Measurements from ENCODE around the gene VSIG10.

The VSIG10 gene

DNA sequence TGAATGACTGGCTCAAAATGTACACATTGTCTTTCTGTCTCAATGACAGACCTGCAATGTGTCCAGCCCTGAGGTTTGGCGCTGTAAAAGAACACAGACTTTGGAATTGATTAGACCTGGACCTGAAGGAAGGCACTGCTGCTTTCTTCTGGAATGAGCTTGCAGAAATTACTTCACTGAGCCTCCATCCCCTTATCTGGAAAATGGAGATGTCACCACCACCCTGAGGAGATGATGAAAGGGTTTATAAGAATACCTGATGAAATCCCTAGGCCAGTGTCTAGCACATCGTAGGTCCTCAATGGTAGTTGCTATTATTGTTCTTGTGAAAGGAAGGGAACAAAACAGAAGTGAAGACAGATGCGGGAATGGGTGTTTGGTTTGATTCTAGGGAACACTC, 33.2 kb downstream of the VSIG10 start:
- Histone ChIP-seq H3K4me3 (ENCODE audit: low read length) (no peak overlapping the region), H3K27me3 (ENCODE audit: insufficient read depth, low read length) (no peaks in the 10 kb centered on the region), H3K9ac (ENCODE audit: low read depth, low read length) (no peak overlapping the region), H3K4me1 (ENCODE audit: insufficient read depth, low read length) (no peaks in the 10 kb centered on the region), H3K9me3 (ENCODE audit: insufficient read depth, low read depth, low read length) (no peaks in the 10 kb centered on the region), H3K36me3 (ENCODE audit: insufficient read depth, low read depth, low read length) (peaks cover 74% of the 10 kb centered on the region), H3K27ac (ENCODE audit: low read length) (no peak overlapping the region)

DNA sequence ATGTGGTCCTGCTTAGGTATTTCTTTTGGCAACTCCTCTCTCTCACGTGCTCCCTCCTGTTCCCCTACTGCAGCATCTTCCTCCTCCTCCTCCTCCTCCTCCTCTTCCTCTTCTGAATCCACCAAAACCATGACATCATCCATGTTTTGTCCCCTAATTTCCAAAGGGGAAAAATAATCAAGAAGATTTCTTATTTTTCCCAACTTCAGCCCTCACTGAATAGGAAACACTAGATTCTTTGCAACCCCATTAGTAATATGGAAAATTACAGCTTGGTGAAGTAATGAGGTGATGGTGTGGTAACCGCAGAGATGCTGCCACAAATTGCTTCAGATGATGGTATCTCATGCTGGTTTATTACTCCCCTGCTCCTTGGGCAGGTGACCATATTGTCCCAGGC, 35.4 kb downstream of the VSIG10 start:
- H3K4me1 ChIP-seq (ENCODE audit: insufficient read depth, low read length), result peaks cover 10% of the 10 kb centered on the region; the same call in 1 of the 2 replicates
- H3K27ac ChIP-seq (ENCODE audit: low read length), result no peak overlapping the region
- no peak overlapping the region for H3K4me3 ChIP-seq (ENCODE audit: low read length)
- peaks cover 68% of the 10 kb centered on the region for H3K36me3 ChIP-seq (ENCODE audit: insufficient read depth, low read depth, low read length)
- H3K9me3 ChIP-seq (ENCODE audit: insufficient read depth, low read depth, low read length), result no peaks in the 10 kb centered on the region
- no peaks in the 10 kb centered on the region for H3K27me3 ChIP-seq (ENCODE audit: insufficient read depth, low read length)
- no peak overlapping the region for H3K9ac ChIP-seq (ENCODE audit: low read depth, low read length)

DNA sequence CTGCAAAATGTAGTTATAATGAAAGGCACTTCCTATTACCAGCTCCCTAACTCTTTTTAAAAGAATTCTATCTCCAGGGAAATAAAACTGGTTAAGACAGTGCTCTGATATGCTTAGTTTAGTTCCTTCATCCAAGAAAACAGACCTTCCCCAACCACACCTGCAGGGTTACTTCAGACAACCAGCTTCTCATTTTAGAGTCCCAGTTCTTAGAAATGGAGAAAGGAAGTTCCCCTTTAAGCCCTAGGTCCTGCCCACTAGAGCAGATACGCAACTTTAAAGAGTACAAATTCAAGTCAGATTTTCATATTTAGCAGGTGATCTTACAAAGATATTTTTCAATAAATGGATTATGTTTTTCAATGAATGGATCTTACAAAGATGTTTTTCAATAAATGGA, 38.4 kb downstream of the VSIG10 start:
- H3K9ac ChIP-seq (ENCODE audit: low read depth, low read length), result no peak overlapping the region
- H3K36me3 ChIP-seq (ENCODE audit: insufficient read depth, low read depth, low read length), result peaks cover 43% of the 10 kb centered on the region
- no peak overlapping the region for H3K27ac ChIP-seq (ENCODE audit: low read length)
- no peak overlapping the region for H3K4me3 ChIP-seq (ENCODE audit: low read length)
- no peaks in the 10 kb centered on the region for H3K27me3 ChIP-seq (ENCODE audit: insufficient read depth, low read length)
- peaks cover 11% of the 10 kb centered on the region; the same call in 1 of the 2 replicates for H3K4me1 ChIP-seq (ENCODE audit: insufficient read depth, low read length)
- H3K9me3 ChIP-seq (ENCODE audit: insufficient read depth, low read depth, low read length), result no peaks in the 10 kb centered on the region

DNA sequence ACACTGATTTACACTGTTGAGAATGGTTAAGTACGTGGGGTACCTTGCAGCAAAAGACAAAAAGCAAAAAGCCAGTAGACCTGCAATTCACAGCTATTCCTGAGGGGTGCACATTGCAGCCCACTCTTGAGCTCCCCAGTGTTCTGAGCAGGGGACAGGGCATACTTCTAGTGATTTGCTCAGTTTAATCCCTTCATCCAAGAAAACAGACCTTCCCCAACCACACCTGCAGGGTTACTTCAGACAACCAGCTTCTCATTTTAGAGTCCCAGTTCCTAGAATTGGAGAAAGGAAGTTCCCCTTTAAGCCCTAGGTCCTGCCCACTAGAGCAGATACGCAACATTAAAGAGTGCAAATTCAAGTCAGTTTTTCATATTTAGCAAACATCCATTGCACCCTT, 39.2 kb downstream of the VSIG10 start:
- H3K36me3 ChIP-seq (ENCODE audit: insufficient read depth, low read depth, low read length), result peaks cover 35% of the 10 kb centered on the region
- H3K27me3 ChIP-seq (ENCODE audit: insufficient read depth, low read length), result no peaks in the 10 kb centered on the region
- no peaks in the 10 kb centered on the region for H3K9me3 ChIP-seq (ENCODE audit: insufficient read depth, low read depth, low read length)
- H3K27ac ChIP-seq (ENCODE audit: low read length), result no peak overlapping the region
- H3K4me1 ChIP-seq (ENCODE audit: insufficient read depth, low read length), result peaks cover 15% of the 10 kb centered on the region; the same call in 1 of the 2 replicates
- H3K9ac ChIP-seq (ENCODE audit: low read depth, low read length), result peak overlapping the region; percentile 37; the same call in 1 of the 2 replicates
- no peak overlapping the region for H3K4me3 ChIP-seq (ENCODE audit: low read length)

DNA sequence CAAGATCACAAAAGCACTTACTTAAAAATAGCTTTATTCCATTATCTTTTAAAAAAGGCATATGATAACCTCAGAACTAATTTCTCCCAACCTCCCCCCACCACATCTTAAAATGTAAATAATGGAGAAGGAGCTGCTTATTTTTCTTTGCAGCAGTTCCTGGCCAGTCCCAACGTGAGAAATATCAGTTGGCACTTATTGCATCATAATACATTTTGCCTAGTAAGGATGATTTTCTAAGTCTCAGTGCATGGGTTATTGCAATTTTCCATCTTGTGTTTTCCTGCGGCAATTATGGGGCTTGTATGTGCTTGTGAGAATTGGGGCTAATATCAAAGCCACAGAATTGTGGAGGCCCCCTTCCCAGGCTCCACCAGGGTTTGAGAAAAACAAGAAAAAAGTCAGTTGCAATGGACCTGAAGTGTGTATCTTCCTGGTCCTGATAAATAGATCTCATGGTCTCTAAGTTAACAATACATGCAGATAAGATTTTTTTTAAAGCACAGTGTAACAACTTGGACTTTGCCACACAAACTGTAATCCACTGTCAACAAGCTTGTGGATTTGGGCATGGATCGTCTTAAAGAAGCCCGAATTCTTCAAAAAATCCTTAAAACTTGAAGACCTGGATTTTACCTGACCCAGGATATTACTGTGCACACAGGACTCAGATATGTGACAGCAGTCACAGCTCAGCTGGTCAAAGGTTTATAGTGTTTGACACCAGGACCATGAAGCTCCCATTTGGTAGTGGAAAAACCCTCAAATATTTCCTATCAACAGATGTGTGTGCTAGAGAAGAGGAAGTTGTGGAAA, 40.0 kb downstream of the VSIG10 start:
- Histone ChIP-seq H3K36me3 (ENCODE audit: insufficient read depth, low read depth, low read length) (peaks cover 32% of the 10 kb centered on the region), H3K4me3 (ENCODE audit: low read length) (peak overlapping the region; percentile 94; the same call in 1 of the 2 replicates), H3K4me1 (ENCODE audit: insufficient read depth, low read length) (peaks cover 20% of the 10 kb centered on the region; the same call in 1 of the 2 replicates), H3K9ac (ENCODE audit: low read depth, low read length) (peak overlapping the region; percentile 37; the same call in 1 of the 2 replicates), H3K9me3 (ENCODE audit: insufficient read depth, low read depth, low read length) (no peaks in the 10 kb centered on the region), H3K27me3 (ENCODE audit: insufficient read depth, low read length) (no peaks in the 10 kb centered on the region), H3K27ac (ENCODE audit: low read length) (no peak overlapping the region)

DNA sequence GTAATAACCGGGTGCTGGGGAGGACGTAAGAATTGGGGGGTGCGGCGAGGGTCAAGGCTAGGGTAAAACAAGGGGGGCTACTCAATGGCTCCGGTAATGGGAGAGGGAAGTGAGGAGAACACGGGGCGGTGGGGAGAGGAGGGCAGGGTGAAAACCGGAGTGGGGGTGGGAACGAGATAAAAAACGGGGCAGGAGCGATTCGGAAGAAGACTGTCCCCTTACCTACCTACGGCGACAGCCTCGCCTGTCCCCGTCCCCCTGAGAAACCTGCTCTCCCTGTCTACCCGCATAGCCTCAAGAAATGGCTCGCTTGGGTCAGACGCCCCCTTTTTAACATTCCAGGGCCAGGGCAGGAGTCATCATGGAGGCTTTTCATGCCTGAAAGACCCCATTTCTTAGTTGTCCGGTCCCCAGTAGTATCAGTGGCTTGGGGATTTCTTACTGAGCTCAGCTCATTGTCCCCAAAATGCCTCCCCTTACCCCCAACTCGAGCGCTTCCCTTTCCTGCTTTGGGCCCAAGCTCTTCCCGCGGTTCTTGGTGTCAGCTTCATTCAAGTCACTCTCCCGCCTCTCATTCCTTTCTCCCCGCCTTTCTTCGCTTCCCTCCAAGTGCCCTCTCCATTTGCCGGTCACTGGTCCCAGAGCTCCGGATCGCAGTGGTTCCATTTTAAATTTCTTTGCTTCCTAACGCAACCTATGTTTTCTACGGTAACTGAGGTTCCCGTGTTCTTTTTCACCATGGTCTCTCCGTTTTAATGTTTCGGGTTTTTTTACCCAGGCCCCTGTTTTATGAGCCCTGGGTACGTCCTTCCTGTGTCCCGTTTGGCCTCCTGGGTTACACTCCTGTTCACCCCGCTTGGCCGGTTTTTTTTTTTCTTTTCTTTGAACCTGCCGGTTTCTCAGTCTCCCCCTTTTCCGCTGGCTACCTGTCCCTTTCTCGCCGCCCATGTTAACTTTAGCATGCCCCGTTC, 41.7 kb downstream of the VSIG10 start:
- H3K36me3 ChIP-seq (ENCODE audit: insufficient read depth, low read depth, low read length), result peaks cover 17% of the 10 kb centered on the region
- peak overlapping the region; percentile 97 for H3K9ac ChIP-seq (ENCODE audit: low read depth, low read length)
- peaks cover 20% of the 10 kb centered on the region; the same call in 1 of the 2 replicates for H3K4me1 ChIP-seq (ENCODE audit: insufficient read depth, low read length)
- no peaks in the 10 kb centered on the region for H3K27me3 ChIP-seq (ENCODE audit: insufficient read depth, low read length)
- peak overlapping the region; percentile 99 for H3K27ac ChIP-seq (ENCODE audit: low read length)
- peak overlapping the region; percentile 94 for H3K4me3 ChIP-seq (ENCODE audit: low read length)
- no peaks in the 10 kb centered on the region for H3K9me3 ChIP-seq (ENCODE audit: insufficient read depth, low read depth, low read length)

DNA sequence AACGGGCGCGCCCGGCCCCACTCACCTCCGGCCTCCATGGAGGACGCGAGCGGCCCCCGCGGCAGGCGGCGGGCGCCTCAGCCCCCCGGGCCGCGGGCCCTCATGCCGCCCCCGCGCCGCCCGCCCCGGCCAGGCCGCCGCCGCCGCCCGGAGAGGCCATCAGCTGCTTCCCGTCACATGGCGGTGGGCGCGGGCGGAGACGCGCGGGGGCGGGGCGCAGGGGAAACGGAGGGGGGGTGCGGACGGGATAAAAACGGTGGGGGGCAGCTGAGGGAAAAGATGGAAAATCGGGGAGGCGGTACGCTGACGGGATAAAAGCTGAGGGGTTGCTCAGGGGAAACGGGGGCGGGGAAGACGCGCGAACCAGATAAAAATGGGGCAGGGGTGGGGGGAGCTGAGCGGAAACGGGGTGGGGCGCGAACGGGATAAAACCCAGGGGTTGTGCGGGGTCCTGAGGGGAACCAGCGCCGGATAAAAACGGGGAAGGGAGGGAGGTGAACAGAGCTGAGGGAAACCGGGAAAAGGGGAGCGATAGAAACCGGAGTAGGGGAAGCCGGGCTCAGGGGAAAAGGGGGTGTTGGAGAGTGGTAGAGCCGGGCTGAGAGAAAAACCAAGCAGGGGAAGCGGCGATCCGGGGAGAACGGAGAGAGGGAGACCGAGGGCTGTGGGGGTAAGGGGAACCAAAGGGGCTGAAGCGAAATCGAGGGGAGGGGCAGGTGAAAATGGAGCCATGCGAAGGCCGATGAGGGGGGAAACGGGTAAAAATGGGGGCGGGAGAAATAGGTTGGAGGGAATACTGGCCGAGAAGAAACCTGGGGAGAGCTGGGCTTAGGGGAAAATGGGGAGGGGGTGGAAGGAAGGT, 42.6 kb downstream of the VSIG10 start, which contains the start of gene WSB2:
Gene WSB2, minus strand, starts transcription at position 169 of the 862 bp plus-strand sequence. Its CDS starts 131 bp downstream, at position 38.
- Histone ChIP-seq H3K9ac (ENCODE audit: low read depth, low read length) (peak within 1 kb of the TSS; percentile 97), H3K27ac (ENCODE audit: low read length) (peak within 1 kb of the TSS; percentile 99), H3K9me3 (ENCODE audit: insufficient read depth, low read depth, low read length) (no peaks in the 10 kb centered on the region), H3K36me3 (ENCODE audit: insufficient read depth, low read depth, low read length) (peaks cover 11% of the 10 kb centered on the region), H3K27me3 (ENCODE audit: insufficient read depth, low read length) (no peaks in the 10 kb centered on the region), H3K4me3 (ENCODE audit: low read length) (peak within 1 kb of the TSS; percentile 94), H3K4me1 (ENCODE audit: insufficient read depth, low read length) (peaks cover 20% of the 10 kb centered on the region; the same call in 1 of the 2 replicates)

DNA sequence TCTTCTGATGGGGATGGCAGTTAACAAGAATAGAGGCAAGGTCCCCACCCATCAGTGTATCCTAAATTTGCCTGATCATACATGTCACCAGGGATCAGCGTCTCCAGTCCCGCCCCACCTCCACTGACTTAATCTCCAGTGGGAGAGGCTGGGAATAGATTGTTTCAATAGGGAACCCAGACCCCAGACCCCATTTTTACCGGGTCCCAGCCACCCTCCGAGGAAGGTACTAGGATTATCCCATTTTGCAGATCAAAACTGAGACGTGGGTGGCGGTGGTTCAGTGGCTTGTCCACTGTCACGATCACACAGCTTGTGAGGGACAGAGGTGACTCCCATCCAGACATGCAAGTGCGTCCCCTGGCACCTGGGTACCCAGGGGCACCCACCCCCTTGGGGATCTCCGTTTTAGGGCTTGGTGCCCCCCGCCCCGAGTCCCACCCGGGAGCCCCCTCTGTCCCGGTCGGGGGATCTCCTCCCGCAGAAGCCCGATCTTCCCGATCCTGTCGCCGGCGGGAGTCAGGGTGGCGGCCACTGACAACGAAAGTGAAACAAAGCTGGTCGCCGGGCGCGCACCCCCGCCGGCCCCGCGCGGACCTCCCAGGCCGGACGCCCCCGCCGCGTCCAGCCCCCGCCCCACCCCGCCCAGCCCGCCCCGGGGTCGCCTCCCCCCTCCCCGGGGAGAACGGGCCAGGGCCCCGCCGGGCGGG, 43.4 kb downstream of the VSIG10 start:
- peak overlapping the region; percentile 78 for H3K4me3 ChIP-seq (ENCODE audit: low read length)
- H3K27me3 ChIP-seq (ENCODE audit: insufficient read depth, low read length), result no peaks in the 10 kb centered on the region
- H3K36me3 ChIP-seq (ENCODE audit: insufficient read depth, low read depth, low read length), result peaks cover 4% of the 10 kb centered on the region; the same call in 1 of the 2 replicates
- no peak overlapping the region for H3K27ac ChIP-seq (ENCODE audit: low read length)
- peak overlapping the region; percentile 83 for H3K9ac ChIP-seq (ENCODE audit: low read depth, low read length)
- no peaks in the 10 kb centered on the region for H3K9me3 ChIP-seq (ENCODE audit: insufficient read depth, low read depth, low read length)
- peaks cover 20% of the 10 kb centered on the region; the same call in 1 of the 2 replicates for H3K4me1 ChIP-seq (ENCODE audit: insufficient read depth, low read length)

DNA sequence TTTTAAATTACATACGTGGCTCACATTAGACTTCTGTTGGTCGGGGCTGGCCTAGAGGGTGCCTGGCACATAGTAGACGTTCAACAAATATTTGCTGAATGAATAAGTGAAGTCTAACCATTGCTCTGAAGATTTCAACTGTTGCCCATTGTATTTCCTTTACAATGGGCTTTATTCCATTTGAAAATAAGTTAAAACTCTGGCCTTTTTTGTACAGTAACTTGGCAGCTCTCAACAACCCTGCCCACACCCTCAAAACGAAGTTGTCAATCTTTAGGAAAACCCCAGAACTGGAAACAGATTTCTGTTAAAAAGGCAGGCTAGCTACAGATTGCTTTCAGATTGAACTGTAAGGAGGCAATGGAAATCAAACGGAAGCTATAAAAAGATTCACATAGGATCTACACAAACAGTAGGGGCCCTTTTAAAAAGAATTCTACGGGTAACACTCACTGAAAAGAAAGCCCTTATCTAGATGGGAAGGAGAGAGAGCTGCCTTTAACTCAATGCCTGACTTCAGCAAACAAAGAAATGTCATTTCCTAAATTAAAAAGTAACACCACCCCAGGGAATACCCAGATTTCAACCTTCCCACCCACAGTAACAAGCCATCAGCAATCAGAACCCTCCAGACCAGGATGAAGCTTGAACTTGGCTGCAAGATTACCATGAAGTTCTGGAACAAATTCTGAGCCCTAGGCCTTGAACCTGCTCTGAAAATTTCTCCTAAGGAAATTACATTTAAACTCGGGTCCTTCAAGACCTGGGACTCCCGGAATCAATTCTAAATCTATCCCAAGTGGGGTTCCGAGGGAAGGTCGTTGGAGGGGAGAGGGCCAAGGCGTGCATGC, 44.2 kb downstream of the VSIG10 start:
- Histone ChIP-seq H3K27ac (ENCODE audit: low read length) (no peak overlapping the region), H3K27me3 (ENCODE audit: insufficient read depth, low read length) (no peaks in the 10 kb centered on the region), H3K4me1 (ENCODE audit: insufficient read depth, low read length) (peaks cover 20% of the 10 kb centered on the region; the same call in 1 of the 2 replicates), H3K36me3 (ENCODE audit: insufficient read depth, low read depth, low read length) (0 out of 2 replicates have a peak, but pooled peaks cover 4% of the 10 kb centered on the region), H3K9me3 (ENCODE audit: insufficient read depth, low read depth, low read length) (no peaks in the 10 kb centered on the region), H3K9ac (ENCODE audit: low read depth, low read length) (peak overlapping the region; percentile 83), H3K4me3 (ENCODE audit: low read length) (peak overlapping the region; percentile 78)

DNA sequence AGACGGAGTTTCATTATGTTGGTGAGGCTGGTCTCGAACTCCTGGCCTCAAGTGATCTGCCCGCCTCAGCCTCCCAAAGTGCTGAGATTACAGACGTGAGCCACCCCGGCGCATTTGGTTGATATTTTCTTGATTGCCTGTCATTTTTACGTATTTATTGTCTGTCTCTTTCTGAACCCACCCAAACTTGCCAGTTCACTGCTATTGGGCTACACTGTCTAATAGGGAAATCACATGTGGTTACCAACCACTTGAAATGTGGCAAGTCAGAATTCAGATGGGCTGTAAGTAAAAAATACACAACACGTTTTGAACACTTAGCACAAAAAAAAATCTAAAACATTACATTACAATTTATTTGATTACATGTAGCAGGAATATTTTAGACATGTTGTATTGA, 44.9 kb downstream of the VSIG10 start:
- H3K4me3 ChIP-seq (ENCODE audit: low read length), result no peak overlapping the region
- H3K9me3 ChIP-seq (ENCODE audit: insufficient read depth, low read depth, low read length), result no peaks in the 10 kb centered on the region
- H3K27ac ChIP-seq (ENCODE audit: low read length), result no peak overlapping the region
- no peaks in the 10 kb centered on the region for H3K27me3 ChIP-seq (ENCODE audit: insufficient read depth, low read length)
- 0 out of 2 replicates have a peak, but pooled peaks cover 4% of the 10 kb centered on the region for H3K36me3 ChIP-seq (ENCODE audit: insufficient read depth, low read depth, low read length)
- no peak overlapping the region; the same call in 1 of the 2 replicates for H3K9ac ChIP-seq (ENCODE audit: low read depth, low read length)
- peaks cover 14% of the 10 kb centered on the region; the same call in 1 of the 2 replicates for H3K4me1 ChIP-seq (ENCODE audit: insufficient read depth, low read length)

Measured in iPS-20b (cell line).